Measurements from ENCODE around the gene STXBP5. TPM values are rescaled to one million over a fixed set of nuclear protein-coding genes. Genes with fewer than 3 reads are reported as not detected.

Gene STXBP5
- total and polyA plus RNA-seq, 4 donors: 1.9 to 8.9 (median 4.8) TPM

GRCh38 chr6:147214248-147215227 is 10.3 kb downstream of the STXBP5 start (continued):
- TF ChIP-seq FOXA2 (IDR thresholded peaks at IDR 0.05): no peak
- TF ChIP-seq ATF3 (IDR thresholded peaks at IDR 0.05): no peak
- no peak for TF ChIP-seq RXRA (IDR thresholded peaks at IDR 0.05)
- TF ChIP-seq YY1 (IDR thresholded peaks at IDR 0.05): no peak
- no peak for TF ChIP-seq HNF4A (conservative IDR thresholded peaks at IDR 0.05)
- TF ChIP-seq JUND (IDR thresholded peaks at IDR 0.05): no peak

GRCh38 chr6:147216915-147217314 is 12.7 kb downstream of the STXBP5 start:
- no peak for DNase-seq (ENCODE audit: low spot score)
- Histone ChIP-seq H3K27ac (ENCODE audit: low read depth in 1 of 2, low read length in 2 of 2) (no peak overlapping the region), H3K4me3 (ENCODE audit: low read depth in 1 of 3, low read length in 3 of 3) (no peak overlapping the region), H3K4me1 (ENCODE audit: control insufficient read depth in 4 of 4, insufficient read depth in 4 of 4, low read length in 3 of 4) (peaks cover 0 to 3% (median 0%) of the 10 kb centered on the region in 4 donors), H3K9me3 (ENCODE audit: control insufficient read depth in 4 of 4, low read length in 3 of 4) (no peaks in the 10 kb centered on the region), H3K27me3 (ENCODE audit: control insufficient read depth in 4 of 4, insufficient read depth in 4 of 4, low read length in 3 of 4) (no peaks in the 10 kb centered on the region), H3K9ac (ENCODE audit: low read depth in 1 of 2, low read length in 2 of 2) (no peak overlapping the region), H3K36me3 (ENCODE audit: control insufficient read depth in 4 of 4, insufficient read depth in 3 of 4, low read depth in 1 of 4, low read length in 3 of 4) (no peaks in the 10 kb centered on the region)
- WGBS: 93% methylated on average over 3 of the region's 3 CpGs
- no peak for TF ChIP-seq HNF4A (conservative IDR thresholded peaks at IDR 0.05)

GRCh38 chr6:147217840-147218404 is 13.7 kb downstream of the STXBP5 start:
- no peak overlapping the region for H3K4me3 ChIP-seq (ENCODE audit: low read depth in 1 of 3, low read length in 3 of 3)
- H3K36me3 ChIP-seq (ENCODE audit: control insufficient read depth in 4 of 4, insufficient read depth in 3 of 4, low read depth in 1 of 4, low read length in 3 of 4): no peaks in the 10 kb centered on the region
- H3K27me3 ChIP-seq (ENCODE audit: control insufficient read depth in 4 of 4, insufficient read depth in 4 of 4, low read length in 3 of 4): no peaks in the 10 kb centered on the region
- no peak for DNase-seq (ENCODE audit: low spot score)
- no peak overlapping the region for H3K27ac ChIP-seq (ENCODE audit: low read depth in 1 of 2, low read length in 2 of 2)
- no peak overlapping the region for H3K9ac ChIP-seq (ENCODE audit: low read depth in 1 of 2, low read length in 2 of 2)
- H3K4me1 ChIP-seq (ENCODE audit: control insufficient read depth in 4 of 4, insufficient read depth in 4 of 4, low read length in 3 of 4): peaks cover 0 to 1% (median 0%) of the 10 kb centered on the region in 4 donors
- H3K9me3 ChIP-seq (ENCODE audit: control insufficient read depth in 4 of 4, low read length in 3 of 4): no peaks in the 10 kb centered on the region
- no peak for TF ChIP-seq FOXA1 (IDR thresholded peaks at IDR 0.05)
- TF ChIP-seq, protein P1, sequence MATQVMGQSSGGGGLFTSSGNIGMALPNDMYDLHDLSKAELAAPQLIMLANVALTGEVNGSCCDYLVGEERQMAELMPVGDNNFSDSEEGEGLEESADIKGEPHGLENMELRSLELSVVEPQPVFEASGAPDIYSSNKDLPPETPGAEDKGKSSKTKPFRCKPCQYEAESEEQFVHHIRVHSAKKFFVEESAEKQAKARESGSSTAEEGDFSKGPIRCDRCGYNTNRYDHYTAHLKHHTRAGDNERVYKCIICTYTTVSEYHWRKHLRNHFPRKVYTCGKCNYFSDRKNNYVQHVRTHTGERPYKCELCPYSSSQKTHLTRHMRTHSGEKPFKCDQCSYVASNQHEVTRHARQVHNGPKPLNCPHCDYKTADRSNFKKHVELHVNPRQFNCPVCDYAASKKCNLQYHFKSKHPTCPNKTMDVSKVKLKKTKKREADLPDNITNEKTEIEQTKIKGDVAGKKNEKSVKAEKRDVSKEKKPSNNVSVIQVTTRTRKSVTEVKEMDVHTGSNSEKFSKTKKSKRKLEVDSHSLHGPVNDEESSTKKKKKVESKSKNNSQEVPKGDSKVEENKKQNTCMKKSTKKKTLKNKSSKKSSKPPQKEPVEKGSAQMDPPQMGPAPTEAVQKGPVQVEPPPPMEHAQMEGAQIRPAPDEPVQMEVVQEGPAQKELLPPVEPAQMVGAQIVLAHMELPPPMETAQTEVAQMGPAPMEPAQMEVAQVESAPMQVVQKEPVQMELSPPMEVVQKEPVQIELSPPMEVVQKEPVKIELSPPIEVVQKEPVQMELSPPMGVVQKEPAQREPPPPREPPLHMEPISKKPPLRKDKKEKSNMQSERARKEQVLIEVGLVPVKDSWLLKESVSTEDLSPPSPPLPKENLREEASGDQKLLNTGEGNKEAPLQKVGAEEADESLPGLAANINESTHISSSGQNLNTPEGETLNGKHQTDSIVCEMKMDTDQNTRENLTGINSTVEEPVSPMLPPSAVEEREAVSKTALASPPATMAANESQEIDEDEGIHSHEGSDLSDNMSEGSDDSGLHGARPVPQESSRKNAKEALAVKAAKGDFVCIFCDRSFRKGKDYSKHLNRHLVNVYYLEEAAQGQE (IDR thresholded peaks at IDR 0.05): no peak
- no peak for TF ChIP-seq MAX (IDR thresholded peaks at IDR 0.05)
- 95% methylated on average over 2 of the region's 2 CpGs for WGBS

DNA sequence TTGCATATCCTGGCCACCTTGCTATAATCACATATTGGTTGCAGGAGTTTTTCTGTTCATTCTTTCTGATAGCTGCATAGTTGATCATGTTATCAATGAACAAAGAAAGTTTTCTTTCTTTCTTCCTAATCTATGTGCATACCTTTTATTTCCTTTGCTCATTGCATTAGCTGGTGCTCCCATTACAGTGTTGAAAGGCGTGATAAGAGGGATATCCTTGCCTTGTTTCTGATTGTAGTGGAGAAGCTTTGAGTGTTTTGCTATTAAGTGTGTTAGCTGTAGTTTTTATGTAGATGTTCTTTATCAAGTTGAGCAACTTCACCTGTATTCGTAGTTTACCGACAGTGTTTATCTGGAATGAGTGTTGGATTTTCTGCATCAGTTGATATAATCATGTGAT is 14.6 kb downstream of the STXBP5 start:
- 97% methylated on average over 3 of the region's 3 CpGs for WGBS
- Histone ChIP-seq H3K4me1 (ENCODE audit: control insufficient read depth in 4 of 4, insufficient read depth in 4 of 4, low read length in 3 of 4) (peaks cover 0 to 1% (median 0%) of the 10 kb centered on the region in 4 donors), H3K27ac (ENCODE audit: low read depth in 1 of 2, low read length in 2 of 2) (no peak overlapping the region), H3K9ac (ENCODE audit: low read depth in 1 of 2, low read length in 2 of 2) (no peak overlapping the region), H3K9me3 (ENCODE audit: control insufficient read depth in 4 of 4, low read length in 3 of 4) (no peaks in the 10 kb centered on the region), H3K27me3 (ENCODE audit: control insufficient read depth in 4 of 4, insufficient read depth in 4 of 4, low read length in 3 of 4) (no peaks in the 10 kb centered on the region), H3K36me3 (ENCODE audit: control insufficient read depth in 4 of 4, insufficient read depth in 3 of 4, low read depth in 1 of 4, low read length in 3 of 4) (no peaks in the 10 kb centered on the region), H3K4me3 (ENCODE audit: low read depth in 1 of 3, low read length in 3 of 3) (no peak overlapping the region)
- DNase-seq (ENCODE audit: low spot score): no peak
- TF ChIP-seq HNF4A (conservative IDR thresholded peaks at IDR 0.05): no peak
- no peak for TF ChIP-seq RXRA (IDR thresholded peaks at IDR 0.05)
- TF ChIP-seq, protein P2, sequence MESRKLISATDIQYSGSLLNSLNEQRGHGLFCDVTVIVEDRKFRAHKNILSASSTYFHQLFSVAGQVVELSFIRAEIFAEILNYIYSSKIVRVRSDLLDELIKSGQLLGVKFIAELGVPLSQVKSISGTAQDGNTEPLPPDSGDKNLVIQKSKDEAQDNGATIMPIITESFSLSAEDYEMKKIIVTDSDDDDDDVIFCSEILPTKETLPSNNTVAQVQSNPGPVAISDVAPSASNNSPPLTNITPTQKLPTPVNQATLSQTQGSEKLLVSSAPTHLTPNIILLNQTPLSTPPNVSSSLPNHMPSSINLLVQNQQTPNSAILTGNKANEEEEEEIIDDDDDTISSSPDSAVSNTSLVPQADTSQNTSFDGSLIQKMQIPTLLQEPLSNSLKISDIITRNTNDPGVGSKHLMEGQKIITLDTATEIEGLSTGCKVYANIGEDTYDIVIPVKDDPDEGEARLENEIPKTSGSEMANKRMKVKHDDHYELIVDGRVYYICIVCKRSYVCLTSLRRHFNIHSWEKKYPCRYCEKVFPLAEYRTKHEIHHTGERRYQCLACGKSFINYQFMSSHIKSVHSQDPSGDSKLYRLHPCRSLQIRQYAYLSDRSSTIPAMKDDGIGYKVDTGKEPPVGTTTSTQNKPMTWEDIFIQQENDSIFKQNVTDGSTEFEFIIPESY (IDR thresholded peaks at IDR 0.05): no peak
- TF ChIP-seq FOXA1 (IDR thresholded peaks at IDR 0.05): no peak
- no peak for TF ChIP-seq NR2F2 (IDR thresholded peaks at IDR 0.05)
- no peak for TF ChIP-seq FOXA2 (IDR thresholded peaks at IDR 0.05)
- no peak for TF ChIP-seq YY1 (IDR thresholded peaks at IDR 0.05)
- no peak for TF ChIP-seq SP1 (IDR thresholded peaks at IDR 0.05)

All from liver (tissue), 9 donors.